Fibroblast of lung (primary cell): ENCODE data around the gene ZFPM1. TPM values are rescaled to one million over a fixed set of nuclear protein-coding genes. Genes with fewer than 3 reads are reported as not detected.

ENCODE experiments used
- DNase-seq, 2 donors: peaks; one replicate each; pipeline versions ENCODE4 v3.0.0 to v3.0.0-alpha.2; 2010; ENCODE audit warnings: low read depth in 2 of 2
- H2AFZ ChIP-seq: 2 replicates; pipeline ENCODE4 v1.5.1; 2012; ENCODE audit warnings: low read length, control low read depth, inconsistent platforms
- H3K27ac ChIP-seq: 2 replicates; pipeline ENCODE4 v1.5.1; 2011; ENCODE audit warnings: low read length, control low read depth; ENCODE audit not compliant: insufficient read depth
- H3K27me3 ChIP-seq: 2 replicates; pipeline ENCODE4 v1.5.1; 2011; ENCODE audit warnings: mild to moderate bottlenecking, low read length; ENCODE audit not compliant: control insufficient read depth, insufficient read depth
- H3K36me3 ChIP-seq: 2 replicates; pipeline ENCODE4 v1.5.1; 2011; ENCODE audit warnings: low read length; ENCODE audit not compliant: control insufficient read depth, insufficient read depth
- H3K4me1 ChIP-seq: 2 replicates; pipeline ENCODE4 v1.5.1; 2011; ENCODE audit warnings: low read length; ENCODE audit not compliant: control insufficient read depth, insufficient read depth; ENCODE audit errors: extremely low read depth
- H3K4me2 ChIP-seq: 2 replicates; pipeline ENCODE4 v1.5.1; 2011; ENCODE audit warnings: low read length, control low read depth; ENCODE audit not compliant: insufficient read depth; ENCODE audit errors: extremely low read depth
- H3K4me3 ChIP-seq, 4 experiments: fragments of 200-600 bp in 1 of 4; sonication (generic) in 1 of 4; replicated peaks in 1 of 4; 2 replicates each; pipeline ENCODE4 v1.5.1; 2011 to 2016; ENCODE audit warnings: low read length in 4 of 4, low read depth in 3 of 4, mild to moderate bottlenecking in 3 of 4, control low read depth in 2 of 4, inconsistent platforms in 1 of 4, mixed read lengths in 1 of 4; ENCODE audit not compliant: insufficient read depth in 1 of 4; ENCODE audit errors: control extremely low read depth in 1 of 4
- H3K79me2 ChIP-seq: 2 replicates; pipeline ENCODE4 v1.5.1; 2012; ENCODE audit warnings: mild to moderate bottlenecking, low read length, inconsistent platforms; ENCODE audit not compliant: control insufficient read depth, insufficient read depth
- H3K9ac ChIP-seq: 2 replicates; pipeline ENCODE4 v1.5.1; 2011; ENCODE audit warnings: mild to moderate bottlenecking, low read length, control low read depth; ENCODE audit not compliant: insufficient read depth
- H3K9me3 ChIP-seq: 2 replicates; pipeline ENCODE4 v1.5.1; 2012; ENCODE audit warnings: low read depth, low read length; ENCODE audit not compliant: control insufficient read depth, insufficient read depth
- H4K20me1 ChIP-seq: 2 replicates; pipeline ENCODE4 v1.5.1; 2011; ENCODE audit warnings: low read length; ENCODE audit not compliant: control insufficient read depth, insufficient read depth; ENCODE audit errors: extremely low read depth
- CTCF ChIP-seq, 2 donors: IDR thresholded peaks in 1 of 2; conservative IDR thresholded peaks in 1 of 2; 1 replicate in 1 of 2; 2 replicates in 1 of 2; pipeline ENCODE4 v1.5.1; 2011 to 2012; ENCODE audit warnings: low read length in 2 of 2, control low read depth in 1 of 2, inconsistent platforms in 1 of 2, low read depth in 1 of 2, mild to moderate bottlenecking in 1 of 2
- EZH2 ChIP-seq: IDR thresholded peaks from 2 replicates; pipeline ENCODE4 v1.5.1; 2012; ENCODE audit warnings: low read length, control low read depth, mild to moderate bottlenecking; ENCODE audit errors: missing control alignments
- polyA plus RNA-seq, 2 donors: library from polyadenylated mRNA; depleted of rRNA in 1 of 2; stranded (reverse) in 1 of 2; unstranded in 1 of 2; fragments of >200 nt; gene quantifications; 2 replicates each; pipeline ENCODE4 v1.2.1, GENCODE V29; 2011 to 2012; ENCODE audit warnings: missing spikeins in 1 of 2
- total RNA-seq: library from RNA; depleted of rRNA; stranded (reverse); fragments of >200 nt; gene quantifications from 2 replicates; pipeline ENCODE4 v1.2.1, GENCODE V29; 2014

Gene ZFPM1
- total and polyA plus RNA-seq, 2 donors (not counting 1 experiment from before 2014, with no cell fraction given): 0.27 to 1.7 TPM

GRCh38 chr16:88471575-88471974 lies 18.5 kb downstream of the ZFPM1 start:
- no peak overlapping the region for H3K27ac ChIP-seq
- no peaks in the 10 kb centered on the region for H3K79me2 ChIP-seq
- DNase-seq: no peak

GRCh38 chr16:88472069-88472468 lies 19.0 kb downstream of the ZFPM1 start:
- H3K9ac ChIP-seq: no peak overlapping the region
- H4K20me1 ChIP-seq: no peaks in the 10 kb centered on the region
- no peaks in the 10 kb centered on the region for H3K79me2 ChIP-seq
- no peak overlapping the region for H3K4me3 ChIP-seq
- DNase-seq: no peak
- H3K4me2 ChIP-seq: no peak overlapping the region
- H3K27me3 ChIP-seq: no peaks in the 10 kb centered on the region
- H3K27ac ChIP-seq: no peak overlapping the region
- no peaks in the 10 kb centered on the region for H3K4me1 ChIP-seq
- H3K36me3 ChIP-seq: no peaks in the 10 kb centered on the region
- H2AFZ ChIP-seq: no peak overlapping the region
- H3K9me3 ChIP-seq: no peaks in the 10 kb centered on the region
- TF ChIP-seq EZH2 (no peak), CTCF (conservative IDR thresholded peaks at IDR 0.05 in 1 of 2, IDR thresholded peaks at IDR 0.05 in 1 of 2; ENCODE audit: low read depth in 1 of 2, low read length in 2 of 2) (no peak)

More at GRCh38 chr16:88471575-88471974, 18.5 kb downstream of the ZFPM1 start:
- H3K4me3 ChIP-seq: no peak overlapping the region
- no peak overlapping the region for H2AFZ ChIP-seq
- no peaks in the 10 kb centered on the region for H4K20me1 ChIP-seq
- H3K9me3 ChIP-seq: no peaks in the 10 kb centered on the region
- no peaks in the 10 kb centered on the region for H3K27me3 ChIP-seq
- no peak overlapping the region for H3K9ac ChIP-seq
- no peaks in the 10 kb centered on the region for H3K4me1 ChIP-seq
- no peaks in the 10 kb centered on the region for H3K36me3 ChIP-seq
- no peak overlapping the region for H3K4me2 ChIP-seq
- no peak for TF ChIP-seq CTCF (conservative IDR thresholded peaks at IDR 0.05 in 1 of 2, IDR thresholded peaks at IDR 0.05 in 1 of 2; ENCODE audit: low read depth in 1 of 2, low read length in 2 of 2)
- no peak for TF ChIP-seq EZH2

- no peaks in the 10 kb centered on the region for H3K79me2 ChIP-seq
- DNase-seq: no peak
- no peaks in the 10 kb centered on the region for H3K27me3 ChIP-seq
- no peak overlapping the region for H3K4me3 ChIP-seq
- H3K9ac ChIP-seq: no peak overlapping the region
- H3K36me3 ChIP-seq: no peaks in the 10 kb centered on the region
- H4K20me1 ChIP-seq: no peaks in the 10 kb centered on the region
- no peaks in the 10 kb centered on the region for H3K9me3 ChIP-seq
- no peak overlapping the region for H3K27ac ChIP-seq
- no peak overlapping the region for H3K4me2 ChIP-seq
- H2AFZ ChIP-seq: no peak overlapping the region
- no peak for TF ChIP-seq CTCF (conservative IDR thresholded peaks at IDR 0.05 in 1 of 2, IDR thresholded peaks at IDR 0.05 in 1 of 2; ENCODE audit: low read depth in 1 of 2, low read length in 2 of 2)
- no peak for TF ChIP-seq EZH2
- H3K4me1 ChIP-seq: no peaks in the 10 kb centered on the region
Measured at GRCh38 chr16:88472637-88473205, 19.6 kb downstream of the ZFPM1 start.
